HG02970 (cell line): ENCODE data around the gene AR.

Experiments
- ATAC-seq: cut with Tn5 transposase; IDR thresholded peaks from one replicate; pipeline ENCODE4 v1.9.1; 2021; ENCODE audit warnings: mild to moderate bottlenecking, moderate library complexity, moderate number of reproducible peaks; ENCODE audit not compliant: unreplicated experiment, low FRiP score

Gene AR

DNA sequence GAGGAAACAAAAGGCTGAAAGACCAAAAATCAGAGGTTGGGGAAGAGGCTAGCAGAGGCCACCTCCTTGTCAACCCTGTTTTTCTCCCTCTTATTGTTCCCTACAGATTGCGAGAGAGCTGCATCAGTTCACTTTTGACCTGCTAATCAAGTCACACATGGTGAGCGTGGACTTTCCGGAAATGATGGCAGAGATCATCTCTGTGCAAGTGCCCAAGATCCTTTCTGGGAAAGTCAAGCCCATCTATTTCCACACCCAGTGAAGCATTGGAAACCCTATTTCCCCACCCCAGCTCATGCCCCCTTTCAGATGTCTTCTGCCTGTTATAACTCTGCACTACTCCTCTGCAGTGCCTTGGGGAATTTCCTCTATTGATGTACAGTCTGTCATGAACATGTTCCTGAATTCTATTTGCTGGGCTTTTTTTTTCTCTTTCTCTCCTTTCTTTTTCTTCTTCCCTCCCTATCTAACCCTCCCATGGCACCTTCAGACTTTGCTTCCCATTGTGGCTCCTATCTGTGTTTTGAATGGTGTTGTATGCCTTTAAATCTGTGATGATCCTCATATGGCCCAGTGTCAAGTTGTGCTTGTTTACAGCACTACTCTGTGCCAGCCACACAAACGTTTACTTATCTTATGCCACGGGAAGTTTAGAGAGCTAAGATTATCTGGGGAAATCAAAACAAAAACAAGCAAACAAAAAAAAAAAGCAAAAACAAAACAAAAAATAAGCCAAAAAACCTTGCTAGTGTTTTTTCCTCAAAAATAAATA is 179.9 kb downstream of the AR start:
- no peak for ATAC-seq

GRCh38 chrX:67724359-67725110 is 180.7 kb downstream of the AR start:
- ATAC-seq = no peak

- ATAC-seq = no peak
These were observed 181.7 kb downstream of the AR start for GRCh38 chrX:67725471-67725870.

DNA sequence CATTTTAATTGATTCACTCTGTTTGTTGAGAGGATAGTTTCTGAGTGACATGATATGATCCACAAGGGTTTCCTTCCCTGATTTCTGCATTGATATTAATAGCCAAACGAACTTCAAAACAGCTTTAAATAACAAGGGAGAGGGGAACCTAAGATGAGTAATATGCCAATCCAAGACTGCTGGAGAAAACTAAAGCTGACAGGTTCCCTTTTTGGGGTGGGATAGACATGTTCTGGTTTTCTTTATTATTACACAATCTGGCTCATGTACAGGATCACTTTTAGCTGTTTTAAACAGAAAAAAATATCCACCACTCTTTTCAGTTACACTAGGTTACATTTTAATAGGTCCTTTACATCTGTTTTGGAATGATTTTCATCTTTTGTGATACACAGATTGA is 182.2 kb downstream of the AR start:
- no peak for ATAC-seq

DNA sequence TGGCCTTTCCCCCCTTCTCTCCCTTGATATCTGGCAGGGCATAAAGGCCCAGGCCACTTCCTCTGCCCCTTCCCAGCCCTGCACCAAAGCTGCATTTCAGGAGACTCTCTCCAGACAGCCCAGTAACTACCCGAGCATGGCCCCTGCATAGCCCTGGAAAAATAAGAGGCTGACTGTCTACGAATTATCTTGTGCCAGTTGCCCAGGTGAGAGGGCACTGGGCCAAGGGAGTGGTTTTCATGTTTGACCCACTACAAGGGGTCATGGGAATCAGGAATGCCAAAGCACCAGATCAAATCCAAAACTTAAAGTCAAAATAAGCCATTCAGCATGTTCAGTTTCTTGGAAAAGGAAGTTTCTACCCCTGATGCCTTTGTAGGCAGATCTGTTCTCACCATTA is 183.8 kb downstream of the AR start:
- ATAC-seq = no peak

DNA sequence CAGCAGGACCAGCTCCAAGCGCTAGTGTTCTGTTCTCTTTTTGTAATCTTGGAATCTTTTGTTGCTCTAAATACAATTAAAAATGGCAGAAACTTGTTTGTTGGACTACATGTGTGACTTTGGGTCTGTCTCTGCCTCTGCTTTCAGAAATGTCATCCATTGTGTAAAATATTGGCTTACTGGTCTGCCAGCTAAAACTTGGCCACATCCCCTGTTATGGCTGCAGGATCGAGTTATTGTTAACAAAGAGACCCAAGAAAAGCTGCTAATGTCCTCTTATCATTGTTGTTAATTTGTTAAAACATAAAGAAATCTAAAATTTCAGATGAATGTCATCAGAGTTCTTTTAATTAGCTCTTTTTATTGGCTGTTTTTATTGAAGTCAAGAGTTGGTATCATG is 186.5 kb downstream of the AR start:
- ATAC-seq = no peak

- ATAC-seq = no peak
These were observed 187.2 kb downstream of the AR start for GRCh38 chrX:67731061-67731460.

GRCh38 chrX:67732864-67733263 is 189.0 kb downstream of the AR start:
- no peak for ATAC-seq

GRCh38 chrX:67734111-67734753 is 190.4 kb downstream of the AR start:
- no peak for ATAC-seq

GRCh38 chrX:67749536-67749935 is 205.7 kb downstream of the AR start:
- no peak for ATAC-seq

DNA sequence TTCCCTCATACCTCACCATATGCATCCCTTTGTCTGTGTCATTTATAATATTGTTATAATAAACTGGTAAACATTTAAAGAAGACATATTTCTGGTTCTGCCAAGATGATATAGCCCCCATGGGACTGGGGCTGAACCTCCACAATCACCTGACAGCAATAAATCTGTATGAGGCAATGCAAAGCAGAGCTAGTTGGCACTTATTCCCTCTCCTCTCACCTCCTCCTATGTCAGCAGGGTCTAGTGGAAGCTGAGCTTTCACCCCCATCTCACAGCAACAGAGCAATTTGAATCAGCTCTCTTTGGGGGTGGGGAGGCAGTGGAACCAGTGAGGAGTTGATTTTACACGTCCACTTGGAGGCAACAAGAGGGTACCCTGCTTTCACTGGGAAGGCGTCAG is 206.9 kb downstream of the AR start:
- no peak for ATAC-seq

- ATAC-seq = no peak
These were observed 215.2 kb downstream of the AR start for GRCh38 chrX:67759018-67759417.

DNA sequence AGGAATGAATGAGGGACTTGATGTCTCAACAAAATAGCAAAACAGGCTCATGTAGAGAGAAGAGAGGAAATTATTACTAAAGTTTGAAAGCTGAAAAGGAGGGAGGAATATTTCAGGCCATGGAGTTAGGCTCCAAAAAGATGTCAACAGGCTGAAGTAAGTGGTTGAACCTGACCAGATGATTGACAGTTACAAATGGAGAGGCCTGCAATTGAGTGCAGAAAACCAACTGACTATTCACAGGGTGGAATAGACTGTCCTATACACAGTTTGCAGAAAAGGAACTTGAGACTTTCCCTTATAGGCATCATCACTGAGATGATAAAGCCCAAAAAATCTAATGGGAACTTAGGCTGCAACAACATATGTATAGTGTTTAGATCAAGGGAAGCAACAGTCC is 233.3 kb downstream of the AR start:
- no peak for ATAC-seq

GRCh38 chrX:67779099-67779498 is 235.3 kb downstream of the AR start:
- no peak for ATAC-seq
